GM12878 (cell line): ENCODE data around the gene ARID5B. TPM values are rescaled to one million over a fixed set of nuclear protein-coding genes. Genes with fewer than 3 reads are reported as not detected.
A peak's percentile ranks its signal among the peaks of the same experiment; 100 is the strongest.

Experiments
- ASH2L ChIP-seq: fragments of 300-600, 200-600 bp; sonication (generic); IDR thresholded peaks from 2 replicates; pipeline ENCODE4 v1.6.1; 2017; ENCODE audit warnings: low read depth, mild to moderate bottlenecking, borderline replicate concordance
- BCLAF1 ChIP-seq: fragments of 450-650 bp; IDR thresholded peaks from 2 replicates; pipeline ENCODE4 v1.6.1; 2017; ENCODE audit warnings: antibody characterized with exemption, mild to moderate bottlenecking, moderate library complexity
- CBFB ChIP-seq: IDR thresholded peaks from 2 replicates; pipeline ENCODE4 v1.6.1; 2016; ENCODE audit warnings: antibody characterized with exemption, low read depth
- CHD4 ChIP-seq: fragments of 200-600 bp; sonication (generic); IDR thresholded peaks from 2 replicates; pipeline ENCODE4 v1.6.1; 2016; ENCODE audit warnings: mild to moderate bottlenecking
- NR2C2 ChIP-seq: IDR thresholded peaks from 2 replicates; pipeline ENCODE4 v1.6.1; 2011; ENCODE audit warnings: borderline replicate concordance, low read depth; ENCODE audit not compliant: control insufficient read depth, insufficient read length
- SRF ChIP-seq, 2 experiments: IDR thresholded peaks; 2 replicates each; pipeline ENCODE4 v1.6.1; 2011; ENCODE audit warnings: low read depth in 2 of 2, low read length in 2 of 2, mild to moderate bottlenecking in 1 of 2, moderate library complexity in 1 of 2
- SUZ12 ChIP-seq: fragments of 200-600 bp; sonication (generic); IDR thresholded peaks from one replicate; pipeline ENCODE4 v1.6.1; 2018; ENCODE audit warnings: antibody characterized with exemption, mild to moderate bottlenecking; ENCODE audit not compliant: unreplicated experiment
- ZNF217 ChIP-seq: fragments of 450-650 bp; IDR thresholded peaks from 2 replicates; pipeline ENCODE4 v1.6.1; 2017; ENCODE audit warnings: antibody characterized with exemption, mild to moderate bottlenecking
- ZNF622 ChIP-seq: fragments of 450-650 bp; IDR thresholded peaks from 2 replicates; pipeline ENCODE4 v1.6.1; 2017; ENCODE audit warnings: mild to moderate bottlenecking, inconsistent platforms
- polyA plus RNA-seq, 11 experiments: library from polyadenylated mRNA; depleted of rRNA in 4 of 11; unstranded in 6 of 11; stranded (reverse) in 5 of 11; fragments of >200 nt; fragmentation: Nextera tagmentation in 4 of 11; fragmentation: Illumina TruSeq in 1 of 11; extraction: Ambion mirVana in 4 of 11; extraction: Trizol in 1 of 11; gene quantifications; 1 replicate in 1 of 11; 2 replicates in 10 of 11; pipeline versions ENCODE4 v1.2.1 to v1.2.3, GENCODE V29; 2011 to 2016; ENCODE audit warnings: inconsistent platforms in 2 of 11, missing spikeins in 2 of 11, low read depth in 1 of 11
- total RNA-seq, 4 experiments: library from RNA; depleted of rRNA in 3 of 4; stranded (reverse); fragments of >200 nt in 3 of 4; fragmentation: Illumina TruSeq in 1 of 4; extraction: Trizol in 1 of 4; gene quantifications; 2 replicates each; pipeline versions ENCODE4 v1.2.1 to v1.2.3, GENCODE V29; 2013 to 2021

The ARID5B gene
- total and polyA plus RNA-seq, 10 of the 15 experiments (the other 5 are each of a cell fraction or from before 2014, with no cell fraction given) = 2.7 to 8.5 (median 6.1) TPM

- TF ChIP-seq BCLAF1 (no peak), ASH2L (no peak), SUZ12 (no peak), SRF (IDR thresholded peaks at IDR 0.05; ENCODE audit: low read depth in 2 of 2, low read length in 2 of 2) (peak in 1 of 2 experiments; percentile 24; a peak in 1 of 4 replicates), ZNF217 (no peak), CBFB (no peak), NR2C2 (no peak), ZNF622 (no peak), CHD4 (no peak)
These were observed 36.3 kb downstream of the ARID5B start (continued) for GRCh38 chr10:61937631-61938351.
